GM21619 (cell line): ENCODE measurements around the gene PSMD14.

Experiments used
- ATAC-seq: cut with Tn5 transposase; IDR thresholded peaks from one replicate; pipeline ENCODE4 v1.9.1; 2021; ENCODE audit not compliant: unreplicated experiment

Gene PSMD14

DNA sequence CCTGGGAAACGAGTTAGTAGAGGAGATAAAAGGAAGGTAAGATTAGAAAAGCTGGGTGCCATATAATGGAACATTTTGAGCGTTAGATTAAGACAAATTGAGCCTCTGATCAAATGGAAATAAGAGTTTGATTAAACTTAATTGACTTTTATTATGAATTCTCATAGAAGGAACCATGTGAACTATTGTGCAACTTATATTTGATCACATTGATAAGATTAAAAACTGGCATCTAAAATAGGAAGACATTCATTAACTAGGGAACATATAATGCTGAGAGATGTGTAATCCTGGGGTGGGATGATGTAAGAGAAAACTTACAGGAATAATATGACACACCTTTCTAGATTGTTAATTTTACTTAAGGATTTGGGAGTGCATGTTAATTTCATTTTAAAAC lies 130.4 kb downstream of the PSMD14 start:
- no peak for ATAC-seq

DNA sequence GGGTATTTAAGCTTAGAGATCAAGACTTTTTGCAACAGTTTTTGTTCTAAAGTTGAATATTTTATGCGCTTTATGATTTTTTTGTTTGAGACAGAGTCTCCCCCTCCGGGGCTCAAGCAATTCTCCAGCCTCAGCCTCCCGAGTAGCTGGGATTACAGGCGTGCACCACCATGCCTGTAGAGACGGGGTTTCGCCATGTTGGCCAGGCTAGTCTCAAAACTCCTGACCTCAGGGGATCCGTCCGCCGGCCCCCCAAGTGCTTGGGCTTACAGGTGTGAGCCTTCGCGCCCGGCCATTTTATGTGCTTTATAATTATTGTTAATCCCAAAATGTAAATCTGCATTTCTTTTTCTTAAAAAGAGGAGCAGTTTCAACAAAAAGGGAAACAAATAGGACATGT lies 136.9 kb downstream of the PSMD14 start:
- ATAC-seq, result no peak

DNA sequence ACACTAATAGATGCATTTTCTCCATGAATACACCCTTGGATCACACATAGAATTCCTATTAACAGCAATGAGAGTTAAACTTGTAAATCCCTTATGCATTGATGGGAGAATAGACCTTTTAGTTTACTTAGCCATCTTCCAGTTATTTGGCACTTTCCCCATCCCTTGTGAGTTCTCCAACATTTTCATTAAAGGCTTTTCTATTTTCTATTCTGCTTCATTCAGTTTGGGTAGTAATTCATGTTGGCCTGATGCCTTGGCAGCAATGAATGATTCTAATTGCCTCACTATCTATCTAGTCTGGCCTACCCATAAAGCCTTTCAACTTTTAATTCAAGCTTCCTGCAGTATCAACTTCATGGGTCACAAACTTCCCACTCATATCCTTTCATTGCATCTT lies 140.2 kb downstream of the PSMD14 start:
- no peak for ATAC-seq
